ENCODE results near the gene CCT3.

Gene CCT3

GRCh38 chr1:156270314-156270713, 67.8 kb downstream of the CCT3 start:
- DNase-seq, result no peak

- no peak for DNase-seq
These were observed 69.8 kb downstream of the CCT3 start for GRCh38 chr1:156268336-156268735.

- DNase-seq, result no peak
These were observed 72.0 kb downstream of the CCT3 start for GRCh38 chr1:156266051-156266450.

DNA sequence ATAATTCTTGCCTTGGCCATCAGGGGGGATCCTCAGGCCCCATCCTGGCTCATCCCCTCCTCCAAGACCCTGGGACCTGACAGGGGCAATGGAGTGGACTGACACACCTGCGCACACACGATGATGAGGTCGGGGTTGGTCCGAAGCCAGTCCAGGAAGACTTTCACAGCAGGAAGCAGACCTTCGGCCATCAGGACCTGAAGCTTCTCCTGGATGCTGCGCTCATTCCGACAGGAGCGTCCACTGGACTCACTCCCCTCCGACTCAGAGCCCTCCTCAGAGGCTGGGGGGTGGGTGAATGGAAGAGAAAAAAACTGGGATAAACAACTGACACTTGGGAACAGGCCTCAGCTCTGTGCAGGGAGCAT, 74.8 kb downstream of the CCT3 start:
- DNase-seq, result no peak

DNA sequence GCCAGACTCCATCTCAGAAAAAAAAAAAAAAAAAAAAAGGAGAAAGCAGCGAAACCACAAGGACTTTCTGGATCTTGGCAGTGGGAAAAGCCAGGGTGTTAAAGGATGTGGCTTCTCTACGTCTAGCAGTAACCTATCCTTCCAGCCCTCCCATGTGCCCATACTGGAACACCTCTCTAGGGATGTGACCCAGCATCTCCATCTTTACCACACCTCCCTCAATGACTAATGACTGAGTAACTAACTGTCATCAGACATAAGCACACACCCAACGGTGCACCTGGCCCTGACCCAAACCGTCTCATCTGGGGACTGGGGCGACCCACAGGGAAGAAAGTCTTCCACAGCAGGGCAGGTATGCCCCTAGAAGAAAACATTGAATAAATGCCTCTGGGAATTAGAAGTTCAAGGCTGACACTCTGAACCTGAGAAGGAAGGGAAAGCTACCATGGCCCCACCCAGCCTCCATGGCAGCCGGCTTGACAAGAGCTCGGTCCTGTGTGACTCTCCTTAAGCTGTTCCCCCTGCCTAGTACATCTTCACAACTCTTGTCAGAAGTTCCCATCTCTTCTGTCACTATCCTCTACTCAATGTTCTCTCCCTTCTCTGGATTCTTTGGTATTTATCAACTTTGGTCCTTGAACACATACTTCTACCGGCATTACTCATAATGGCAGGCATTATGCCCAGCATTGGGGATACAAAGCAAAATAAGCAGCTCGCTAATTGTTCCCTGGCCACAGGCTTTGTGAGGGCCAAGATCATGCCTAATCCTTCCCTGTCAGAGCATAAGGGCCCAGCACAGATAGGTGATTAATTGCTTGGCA, 75.4 kb downstream of the CCT3 start:
- no peak for DNase-seq

DNA sequence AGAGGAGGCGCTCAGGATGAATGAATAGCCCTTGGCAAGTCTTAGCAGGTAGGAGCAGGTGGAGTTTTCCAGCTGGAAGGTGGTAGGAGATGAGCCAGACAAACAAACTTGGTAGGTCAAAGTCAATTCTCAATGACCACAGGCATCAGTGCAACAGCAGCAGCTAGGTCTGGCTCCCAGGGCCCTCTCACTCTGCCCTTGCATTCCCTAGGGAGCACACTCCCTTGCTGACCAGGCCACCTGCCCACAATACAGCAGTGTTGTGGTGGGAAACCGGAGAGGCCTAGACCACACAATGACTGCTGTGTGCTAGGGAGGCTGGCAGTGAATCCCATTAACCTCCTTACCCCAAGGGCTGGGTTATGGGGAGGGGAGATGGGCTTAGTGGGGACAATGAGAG, 77.2 kb downstream of the CCT3 start:
- DNase-seq, result no peak

- DNase-seq, result no peak
These were observed 78.3 kb downstream of the CCT3 start for GRCh38 chr1:156259805-156260204.
